ENCODE data around the gene AFAP1.

DNA sequence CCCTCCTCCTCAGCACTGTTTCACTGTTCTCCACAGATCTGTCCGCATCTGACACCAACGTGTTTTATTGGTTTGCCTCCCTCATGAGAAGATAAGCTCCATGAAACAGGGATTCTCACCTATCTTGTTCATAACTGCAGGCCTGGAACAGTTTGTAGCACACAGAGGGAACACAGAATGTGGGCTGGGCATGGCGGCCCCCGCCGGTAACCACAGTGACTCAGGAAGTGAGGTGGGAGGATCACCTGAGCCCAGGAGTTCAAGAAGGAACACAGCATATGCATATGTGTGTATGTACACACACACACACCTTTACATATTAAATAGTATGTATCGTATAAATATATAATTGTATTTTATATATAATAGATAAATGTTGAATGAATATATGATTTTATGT, 168.6 kb downstream of the AFAP1 start:
- TF ChIP-seq GATA3 (IDR thresholded peaks at IDR 0.05; ENCODE audit: low read depth, low read length) (no peak), GATA2 (IDR thresholded peaks at IDR 0.05; ENCODE audit: low read depth, low read length) (no peak)

All from SH-SY5Y (cell line).